ENCODE results near the gene SSH2. TPM values are rescaled to one million over a fixed set of nuclear protein-coding genes. Genes with fewer than 3 reads are reported as not detected.

Gene SSH2
- total and polyA plus RNA-seq, 2 experiments from 2014 or later: 8.3 to 18.9 TPM

- no peak for TF ChIP-seq EZH2phosphoT487 (IDR thresholded peaks at IDR 0.05; ENCODE audit: insufficient read depth, low read depth)
- TF ChIP-seq EZH2 (IDR thresholded peaks at IDR 0.05; ENCODE audit: insufficient read depth, poor library complexity, severe bottlenecking): no peak
- no peaks in the 10 kb centered on the region for H3K4me1 ChIP-seq (ENCODE audit: insufficient read depth)
- H3K27ac ChIP-seq: no peak overlapping the region
- H3K79me2 ChIP-seq (ENCODE audit: insufficient read depth): no peaks in the 10 kb centered on the region
- no peak overlapping the region for H2AFZ ChIP-seq
- H3K36me3 ChIP-seq (ENCODE audit: low read depth): no peaks in the 10 kb centered on the region
- H3K9me2 ChIP-seq (ENCODE audit: insufficient read depth): no peaks in the 10 kb centered on the region
- WGBS, 2 experiments (ENCODE audit: low coverage in 1 of 2, low lambda C conversion rate in 2 of 2, missing lambda C conversion rate in 2 of 2): 98 to 99% methylated on average over 6 of the region's 6 CpGs
- H3K4me3 ChIP-seq: no peak overlapping the region
- no peak overlapping the region for H3K9ac ChIP-seq
- H4K20me1 ChIP-seq (ENCODE audit: insufficient read depth): no peaks in the 10 kb centered on the region
- H3K27me3 ChIP-seq (replicated peaks; ENCODE audit: insufficient read depth): no peaks in the 10 kb centered on the region
- H3F3A ChIP-seq (ENCODE audit: insufficient read depth): no peaks in the 10 kb centered on the region
- no peak for DNase-seq
- no peak overlapping the region for H3K4me2 ChIP-seq (ENCODE audit: unreplicated experiment)
- no peaks in the 10 kb centered on the region for H3K9me3 ChIP-seq (ENCODE audit: low read depth)
- in situ Hi-C loops (cut with MboI): no loop called here
These were observed 231.8 kb downstream of the SSH2 start for GRCh38 chr17:29698019-29698777.

DNA sequence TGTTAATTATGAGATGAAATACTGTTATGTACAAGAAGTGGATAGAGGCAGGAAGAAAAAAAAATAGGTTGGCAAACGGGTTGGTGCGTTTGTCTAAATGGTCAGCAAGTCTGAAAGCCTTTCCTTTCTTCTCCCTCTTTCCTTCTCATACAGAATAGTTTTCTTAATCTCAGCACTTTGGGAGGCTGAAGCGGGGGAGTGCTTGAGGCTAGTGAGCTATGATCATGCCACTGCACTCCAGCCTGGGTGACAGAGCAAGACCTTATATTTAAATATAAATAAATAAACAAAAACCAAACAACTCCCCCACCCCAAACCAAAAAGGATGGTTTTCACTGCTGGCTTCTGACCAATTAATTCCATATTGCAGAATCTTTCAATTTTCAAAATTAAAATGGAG is 232.7 kb downstream of the SSH2 start:
- WGBS, 2 experiments (ENCODE audit: low coverage in 1 of 2, low lambda C conversion rate in 2 of 2, missing lambda C conversion rate in 2 of 2): 97 to 98% methylated on average over 3 of the region's 3 CpGs
- H3K4me1 ChIP-seq (ENCODE audit: insufficient read depth): peaks cover 4% of the 10 kb centered on the region
- H3F3A ChIP-seq (ENCODE audit: insufficient read depth): peaks cover 4% of the 10 kb centered on the region; the same call in 1 of the 2 replicates
- in situ Hi-C loops (cut with MboI): no loop called here
- no peaks in the 10 kb centered on the region for H3K9me3 ChIP-seq (ENCODE audit: low read depth)
- H3K9me2 ChIP-seq (ENCODE audit: insufficient read depth): no peaks in the 10 kb centered on the region
- H3K36me3 ChIP-seq (ENCODE audit: low read depth): no peaks in the 10 kb centered on the region
- no peak overlapping the region for H3K4me3 ChIP-seq
- H3K79me2 ChIP-seq (ENCODE audit: insufficient read depth): no peaks in the 10 kb centered on the region
- no peak overlapping the region for H3K27ac ChIP-seq
- no peaks in the 10 kb centered on the region for H4K20me1 ChIP-seq (ENCODE audit: insufficient read depth)
- no peak for DNase-seq
- no peaks in the 10 kb centered on the region for H3K27me3 ChIP-seq (replicated peaks; ENCODE audit: insufficient read depth)
- H3K9ac ChIP-seq: no peak overlapping the region
- H3K4me2 ChIP-seq (ENCODE audit: unreplicated experiment): no peak overlapping the region
- H2AFZ ChIP-seq: no peak overlapping the region
- TF ChIP-seq EZH2 (IDR thresholded peaks at IDR 0.05; ENCODE audit: insufficient read depth, poor library complexity, severe bottlenecking) (no peak), EZH2phosphoT487 (IDR thresholded peaks at IDR 0.05; ENCODE audit: insufficient read depth, low read depth) (no peak)

DNA sequence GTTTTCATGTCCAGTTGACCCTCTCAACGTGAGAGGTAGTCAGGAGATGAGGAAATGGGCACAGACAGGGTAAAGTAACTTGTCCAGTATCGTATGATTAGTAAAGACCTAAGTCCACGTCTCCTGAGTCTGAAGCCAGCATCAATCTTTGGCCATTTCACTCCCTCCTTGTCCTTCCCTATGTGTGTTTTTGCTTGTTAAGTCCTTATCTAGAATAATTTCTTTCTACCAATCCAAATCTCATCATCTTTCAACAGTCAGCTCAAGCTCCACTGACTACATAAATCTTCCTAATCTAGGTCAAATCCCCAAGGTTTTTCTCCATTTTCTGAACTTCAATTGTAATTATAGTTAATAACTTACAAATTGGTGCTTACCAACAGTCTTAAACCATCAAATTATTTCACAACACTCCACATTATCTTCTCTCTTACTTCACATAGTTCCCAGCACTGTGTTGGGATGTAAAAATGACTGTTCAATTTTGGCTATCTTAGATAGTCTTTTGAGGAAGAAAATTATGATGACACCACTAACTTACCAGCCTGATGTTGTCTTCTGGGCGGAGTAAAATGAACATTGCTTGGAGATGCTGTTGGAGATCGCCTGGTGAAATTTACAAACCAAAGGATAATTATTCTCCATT is 235.0 kb downstream of the SSH2 start:
- Histone ChIP-seq H3K27ac (no peak overlapping the region), H2AFZ (no peak overlapping the region), H3F3A (ENCODE audit: insufficient read depth) (peaks cover 6% of the 10 kb centered on the region; the same call in 1 of the 2 replicates), H3K9me3 (ENCODE audit: low read depth) (no peaks in the 10 kb centered on the region), H3K4me1 (ENCODE audit: insufficient read depth) (peaks cover 5% of the 10 kb centered on the region), H3K9ac (no peak overlapping the region), H4K20me1 (ENCODE audit: insufficient read depth) (no peaks in the 10 kb centered on the region), H3K27me3 (replicated peaks; ENCODE audit: insufficient read depth) (no peaks in the 10 kb centered on the region), H3K36me3 (ENCODE audit: low read depth) (no peaks in the 10 kb centered on the region), H3K79me2 (ENCODE audit: insufficient read depth) (no peaks in the 10 kb centered on the region), H3K4me2 (ENCODE audit: unreplicated experiment) (no peak overlapping the region), H3K9me2 (ENCODE audit: insufficient read depth) (no peaks in the 10 kb centered on the region), H3K4me3 (no peak overlapping the region)
- WGBS, 2 experiments (ENCODE audit: low coverage in 1 of 2, low lambda C conversion rate in 2 of 2, missing lambda C conversion rate in 2 of 2): 91 to 95% methylated on average over 5 of the region's 5 CpGs
- in situ Hi-C loops (cut with MboI): no loop called here
- TF ChIP-seq EZH2 (IDR thresholded peaks at IDR 0.05; ENCODE audit: insufficient read depth, poor library complexity, severe bottlenecking): no peak
- TF ChIP-seq EZH2phosphoT487 (IDR thresholded peaks at IDR 0.05; ENCODE audit: insufficient read depth, low read depth): no peak
- no peak for DNase-seq

- H3F3A ChIP-seq (ENCODE audit: insufficient read depth): peaks cover 6% of the 10 kb centered on the region; the same call in 1 of the 2 replicates
- H2AFZ ChIP-seq: no peak overlapping the region
- H3K9me2 ChIP-seq (ENCODE audit: insufficient read depth): no peaks in the 10 kb centered on the region
- H3K79me2 ChIP-seq (ENCODE audit: insufficient read depth): no peaks in the 10 kb centered on the region
- 91 to 99% methylated on average over 3 of the region's 3 CpGs for WGBS, 2 experiments (ENCODE audit: low coverage in 1 of 2, low lambda C conversion rate in 2 of 2, missing lambda C conversion rate in 2 of 2)
- DNase-seq: no peak
- no peak overlapping the region for H3K27ac ChIP-seq
- H3K4me2 ChIP-seq (ENCODE audit: unreplicated experiment): no peak overlapping the region
- H4K20me1 ChIP-seq (ENCODE audit: insufficient read depth): no peaks in the 10 kb centered on the region
- in situ Hi-C loops (cut with MboI): no loop called here
- H3K4me1 ChIP-seq (ENCODE audit: insufficient read depth): peaks cover 5% of the 10 kb centered on the region
- no peaks in the 10 kb centered on the region for H3K27me3 ChIP-seq (replicated peaks; ENCODE audit: insufficient read depth)
- TF ChIP-seq EZH2phosphoT487 (IDR thresholded peaks at IDR 0.05; ENCODE audit: insufficient read depth, low read depth): no peak
- no peak for TF ChIP-seq EZH2 (IDR thresholded peaks at IDR 0.05; ENCODE audit: insufficient read depth, poor library complexity, severe bottlenecking)
- no peaks in the 10 kb centered on the region for H3K36me3 ChIP-seq (ENCODE audit: low read depth)
- H3K9me3 ChIP-seq (ENCODE audit: low read depth): no peaks in the 10 kb centered on the region
- H3K4me3 ChIP-seq: no peak overlapping the region
- no peak overlapping the region for H3K9ac ChIP-seq
These were observed 236.3 kb downstream of the SSH2 start for GRCh38 chr17:29693751-29694150.

Data from GM23248 (cell line).